ENCODE results near the gene TNNC2.

Gene TNNC2

GRCh38 chr20:45779011-45779915, 47.8 kb downstream of the TNNC2 start:
- DNase-seq (ENCODE audit: low spot score): no peak

GRCh38 chr20:45776931-45777330, 50.2 kb downstream of the TNNC2 start:
- DNase-seq (ENCODE audit: low spot score): no peak

DNA sequence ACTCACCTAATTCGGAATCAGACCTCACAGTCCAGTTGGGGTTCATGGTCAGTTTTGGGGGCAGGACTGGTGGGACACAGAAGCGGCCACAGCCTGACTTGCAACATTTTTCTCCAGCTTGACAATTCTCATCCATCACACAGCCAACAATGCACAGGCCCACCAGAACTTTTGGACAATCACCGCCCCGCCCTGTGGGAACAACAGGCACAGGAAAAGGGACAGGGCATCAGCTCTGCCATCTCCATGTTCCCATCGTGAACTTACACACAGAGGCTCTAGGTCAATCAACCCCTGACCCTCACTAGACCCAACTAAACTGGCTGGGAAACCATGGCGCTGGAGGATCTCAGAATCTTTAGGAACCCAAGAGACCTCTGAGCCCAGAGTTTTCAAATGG, 51.7 kb downstream of the TNNC2 start:
- DNase-seq (ENCODE audit: low spot score): no peak

GRCh38 chr20:45774945-45775344, 52.2 kb downstream of the TNNC2 start:
- DNase-seq (ENCODE audit: low spot score): no peak

Measured in HuH-7 (cell line).